Measurements from ENCODE around the gene HSPA14.
"Not testable (repeated sequence)": the region's sequence is repeated elsewhere in the genome, so short reads cannot be mapped to it uniquely, and the experiment has no call there.

HSPA14 gene

DNA sequence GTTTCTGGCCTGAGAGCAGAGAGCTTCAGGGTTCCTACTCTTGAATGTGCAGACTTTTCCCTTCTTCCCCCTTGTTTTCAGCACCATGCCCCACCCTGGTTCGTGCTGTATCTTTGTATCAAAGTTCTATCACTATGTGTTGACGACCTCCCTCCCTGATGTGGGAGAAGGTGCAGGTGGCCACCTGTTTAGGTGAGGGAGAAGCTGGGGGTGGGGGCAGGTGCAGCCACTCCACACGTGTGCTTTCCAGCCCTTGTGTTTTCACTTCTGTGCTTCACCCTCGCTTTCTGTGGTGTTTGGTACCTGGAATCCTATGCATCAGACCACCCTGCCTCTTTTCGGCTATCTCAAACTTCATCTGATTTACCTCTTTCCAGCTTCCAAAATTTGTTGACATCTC is 20.9 kb downstream of the HSPA14 start:
- Mint-ChIP-seq H3K27ac (no peak overlapping the region), H3K27me3 (ENCODE audit: low read depth) (no peaks in the 10 kb centered on the region), H3K9me3 (no peaks in the 10 kb centered on the region), H3K36me3 (ENCODE audit: low read depth) (peaks cover 22% of the 10 kb centered on the region), H3K4me1 (no peaks in the 10 kb centered on the region), H3K4me3 (no peak overlapping the region)
- no peak for TF ChIP-seq CTCF (IDR thresholded peaks at IDR 0.05; ENCODE audit: unreplicated experiment in 3 of 3)

- no peak for TF ChIP-seq CTCF (IDR thresholded peaks at IDR 0.05; ENCODE audit: unreplicated experiment in 3 of 3)
- H3K27me3 Mint-ChIP-seq (ENCODE audit: low read depth) = no peaks in the 10 kb centered on the region
- no peaks in the 10 kb centered on the region for H3K9me3 Mint-ChIP-seq
- no peak overlapping the region for H3K4me3 Mint-ChIP-seq
- H3K36me3 Mint-ChIP-seq (ENCODE audit: low read depth) = peaks cover 23% of the 10 kb centered on the region
- H3K4me1 Mint-ChIP-seq = no peaks in the 10 kb centered on the region
- H3K27ac Mint-ChIP-seq = no peak overlapping the region
Observed at GRCh38 chr10:14859775-14860174, 21.7 kb downstream of the HSPA14 start.

GRCh38 chr10:14860791-14861190 is 22.7 kb downstream of the HSPA14 start:
- no peaks in the 10 kb centered on the region for H3K27me3 Mint-ChIP-seq (ENCODE audit: low read depth)
- no peak for TF ChIP-seq CTCF (IDR thresholded peaks at IDR 0.05; ENCODE audit: unreplicated experiment in 3 of 3)
- H3K4me1 Mint-ChIP-seq = no peaks in the 10 kb centered on the region
- H3K9me3 Mint-ChIP-seq = no peaks in the 10 kb centered on the region
- no peak overlapping the region for H3K4me3 Mint-ChIP-seq
- H3K27ac Mint-ChIP-seq = no peak overlapping the region
- peaks cover 27% of the 10 kb centered on the region for H3K36me3 Mint-ChIP-seq (ENCODE audit: low read depth)

- not testable (repeated sequence) for H3K9me3 Mint-ChIP-seq; H3K27me3 Mint-ChIP-seq (ENCODE audit: low read depth); H3K27ac Mint-ChIP-seq; H3K4me1 Mint-ChIP-seq; H3K4me3 Mint-ChIP-seq
- H3K36me3 Mint-ChIP-seq (ENCODE audit: low read depth) = peaks cover 48% of the 10 kb centered on the region
Observed at GRCh38 chr10:14864466-14864865, 26.4 kb downstream of the HSPA14 start.

- H3K36me3 Mint-ChIP-seq (ENCODE audit: low read depth) = peaks cover 52% of the 10 kb centered on the region
- H3K4me3 Mint-ChIP-seq; H3K27ac Mint-ChIP-seq; H3K4me1 Mint-ChIP-seq; H3K27me3 Mint-ChIP-seq (ENCODE audit: low read depth); H3K9me3 Mint-ChIP-seq: not testable (repeated sequence)
Observed at GRCh38 chr10:14864871-14865270, 26.8 kb downstream of the HSPA14 start.

DNA sequence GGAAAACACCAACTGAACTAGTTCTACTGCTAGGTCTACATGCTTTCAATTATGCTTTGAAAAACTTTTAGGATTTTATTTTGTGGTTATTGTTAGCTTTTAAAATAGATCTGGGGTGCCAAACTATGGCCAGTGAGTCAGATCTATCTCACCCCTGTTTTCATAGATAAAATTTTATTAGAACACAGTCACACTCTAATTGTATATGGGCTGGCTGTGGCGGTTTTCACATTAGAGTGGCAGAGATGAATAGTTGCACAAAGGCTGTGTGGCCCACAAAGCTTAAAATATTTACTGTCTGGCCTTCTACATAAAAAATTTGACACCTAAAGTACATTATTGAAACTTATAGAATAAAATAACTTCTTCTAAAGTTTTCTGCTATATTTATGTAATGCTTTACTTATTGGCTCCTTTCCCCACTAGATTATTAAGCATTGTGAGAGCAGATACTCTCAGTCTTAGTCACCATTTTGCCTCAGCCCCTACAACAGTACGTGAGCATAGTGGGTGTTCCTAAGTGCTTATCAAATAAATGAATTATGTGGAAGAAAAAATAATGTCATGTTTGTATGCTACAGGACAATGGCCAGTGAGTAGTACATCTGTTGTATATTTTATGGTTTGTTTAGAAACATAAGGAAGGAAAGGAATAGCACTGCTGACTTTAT is 35.1 kb downstream of the HSPA14 start:
- Mint-ChIP-seq H3K9me3 (no peaks in the 10 kb centered on the region), H3K27ac (no peak overlapping the region), H3K27me3 (ENCODE audit: low read depth) (no peaks in the 10 kb centered on the region), H3K4me3 (no peak overlapping the region), H3K4me1 (peaks cover 15% of the 10 kb centered on the region), H3K36me3 (ENCODE audit: low read depth) (peaks cover 13% of the 10 kb centered on the region)
- no peak for TF ChIP-seq CTCF (IDR thresholded peaks at IDR 0.05; ENCODE audit: unreplicated experiment in 3 of 3)

- H3K9me3 Mint-ChIP-seq = no peaks in the 10 kb centered on the region
- peak overlapping the region; percentile 97 to 99 (median 99) for H3K4me3 Mint-ChIP-seq
- H3K27ac Mint-ChIP-seq = peak overlapping the region in 2 of 3 experiments; percentile 35 to 99
- no peak for TF ChIP-seq CTCF (IDR thresholded peaks at IDR 0.05; ENCODE audit: unreplicated experiment in 3 of 3)
- no peaks in the 10 kb centered on the region for H3K36me3 Mint-ChIP-seq (ENCODE audit: low read depth)
- no peaks in the 10 kb centered on the region for H3K27me3 Mint-ChIP-seq (ENCODE audit: low read depth)
- H3K4me1 Mint-ChIP-seq = peaks cover 25% of the 10 kb centered on the region
Observed at GRCh38 chr10:14875941-14876340, 37.8 kb downstream of the HSPA14 start.
